Dedifferentiated amniotic fluid mesenchymal stem cell (primary cell): ENCODE results near the gene MAP2K4.

ENCODE experiments used
- DNase-seq: peaks from one replicate; pipeline ENCODE4 v3.0.0-alpha.2; 2016; ENCODE audit errors: extremely low spot score

MAP2K4 gene

GRCh38 chr17:12037970-12038369 lies 17.3 kb downstream of the MAP2K4 start:
- DNase-seq = no peak

- no peak for DNase-seq
These were observed 19.8 kb downstream of the MAP2K4 start for GRCh38 chr17:12040478-12040877.

DNA sequence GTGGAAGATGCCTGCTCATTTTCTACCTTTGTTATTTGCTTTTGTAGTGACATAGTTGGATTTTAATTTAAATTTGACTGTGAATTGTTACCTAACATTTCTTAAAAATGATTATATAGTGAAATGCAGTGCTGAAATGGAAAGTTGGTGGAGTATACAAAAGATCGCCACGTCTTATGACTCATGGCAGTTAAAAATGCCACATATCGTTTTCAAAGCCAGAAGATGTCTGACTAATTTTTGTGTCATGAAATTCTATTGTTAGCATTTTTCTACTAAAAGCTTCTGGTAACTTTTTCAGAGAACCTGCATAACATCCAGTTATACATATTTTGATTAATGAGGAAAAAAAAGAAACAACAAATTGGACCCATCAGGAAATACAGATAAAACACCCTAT lies 20.6 kb downstream of the MAP2K4 start:
- peak; percentile 72 for DNase-seq

DNA sequence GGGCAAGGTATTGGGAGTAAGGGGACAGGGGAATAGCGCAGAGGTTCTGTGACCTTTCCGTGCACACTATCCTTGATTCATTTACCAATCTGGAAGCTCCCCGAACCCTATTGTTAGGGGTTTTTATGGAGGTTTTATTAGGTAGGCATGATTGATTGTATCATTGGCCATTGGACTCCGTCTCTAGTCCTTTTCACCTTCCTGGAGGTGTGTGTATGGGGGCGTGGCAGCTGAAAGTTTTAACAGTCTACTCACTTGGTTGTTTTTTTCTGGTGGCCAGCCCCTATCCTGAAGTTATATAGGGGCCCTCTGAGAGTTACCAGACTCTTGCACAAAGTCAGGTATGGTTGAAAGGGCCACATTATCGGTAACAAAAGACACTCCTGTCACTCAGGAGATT lies 23.0 kb downstream of the MAP2K4 start:
- no peak for DNase-seq

DNA sequence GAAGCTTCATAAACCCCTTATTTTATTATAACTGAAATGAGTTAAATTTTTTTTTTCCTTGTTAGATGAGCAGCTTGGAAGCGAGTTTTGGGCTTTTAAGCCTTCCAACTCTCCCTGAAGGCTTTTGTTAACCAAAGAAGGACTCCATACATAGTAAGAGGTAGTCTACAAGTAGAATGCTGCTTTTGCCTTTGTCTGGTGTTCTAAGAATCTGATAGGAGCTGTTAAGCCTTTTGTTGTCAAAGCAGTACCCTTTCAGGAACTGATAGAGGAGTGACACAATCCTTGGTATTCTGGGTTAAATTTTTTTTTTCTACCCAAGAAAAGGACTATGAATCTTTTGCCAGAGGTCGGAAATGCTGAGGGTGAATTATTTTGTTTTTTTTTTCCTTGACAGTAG lies 26.1 kb downstream of the MAP2K4 start:
- no peak for DNase-seq

DNA sequence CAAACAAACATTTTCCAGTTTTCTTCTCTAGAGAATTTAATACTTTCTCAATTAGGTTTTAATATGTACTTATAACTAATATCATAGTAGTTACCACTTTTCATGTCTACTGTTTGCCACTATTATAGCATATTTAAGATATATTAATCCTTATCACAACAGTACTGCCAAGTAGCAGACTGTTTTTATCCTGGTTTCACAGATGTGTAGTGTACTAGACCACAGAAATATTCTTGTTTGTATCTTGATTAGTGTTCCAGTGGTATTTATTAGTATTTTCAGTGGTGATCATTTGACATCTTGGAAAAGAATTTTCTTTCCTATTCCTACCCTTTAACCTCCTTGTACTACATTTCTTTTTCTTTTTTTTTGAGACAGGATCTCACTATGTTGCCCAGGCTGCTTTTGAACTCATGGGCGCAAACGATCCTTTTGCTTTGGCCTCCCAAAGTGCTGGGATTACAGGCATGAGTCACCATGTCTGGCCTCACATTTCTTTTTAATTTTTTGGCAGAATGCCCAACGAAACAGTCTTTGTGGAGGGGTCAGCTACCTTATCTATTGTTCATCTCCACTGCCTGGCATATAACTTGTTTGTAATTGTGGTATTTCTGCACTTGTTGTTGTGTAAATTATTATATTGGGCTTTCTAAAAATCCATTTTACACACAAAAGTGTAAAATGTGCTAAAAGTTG lies 27.2 kb downstream of the MAP2K4 start:
- no peak for DNase-seq

- DNase-seq = no peak
These were observed 28.3 kb downstream of the MAP2K4 start for GRCh38 chr17:12048843-12049473.

- no peak for DNase-seq
These were observed 30.1 kb downstream of the MAP2K4 start for GRCh38 chr17:12050646-12051225.

- DNase-seq = no peak
These were observed 32.9 kb downstream of the MAP2K4 start for GRCh38 chr17:12053552-12053951.

- no peak for DNase-seq
These were observed 35.2 kb downstream of the MAP2K4 start for GRCh38 chr17:12055889-12056288.

DNA sequence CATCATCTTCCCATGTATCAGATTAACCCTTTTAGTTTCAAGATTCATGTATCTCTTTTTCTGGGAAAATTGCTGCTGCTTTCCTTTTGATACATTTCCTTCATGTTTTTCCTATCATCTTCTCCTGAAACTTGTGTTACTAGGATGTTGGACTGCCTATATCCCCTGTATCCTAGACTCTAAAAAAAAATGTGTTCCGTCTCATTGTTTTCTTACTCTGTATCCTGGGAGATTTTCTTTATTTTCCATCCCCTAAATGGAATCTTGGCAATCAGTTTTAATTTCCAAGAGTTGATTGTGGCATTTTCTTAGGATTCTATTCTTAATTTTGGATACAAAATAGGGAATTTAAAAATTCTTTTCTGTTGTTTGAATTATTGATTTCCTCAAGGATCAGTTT lies 36.8 kb downstream of the MAP2K4 start:
- DNase-seq = no peak

- DNase-seq = no peak
These were observed 37.9 kb downstream of the MAP2K4 start for GRCh38 chr17:12058535-12058934.

DNA sequence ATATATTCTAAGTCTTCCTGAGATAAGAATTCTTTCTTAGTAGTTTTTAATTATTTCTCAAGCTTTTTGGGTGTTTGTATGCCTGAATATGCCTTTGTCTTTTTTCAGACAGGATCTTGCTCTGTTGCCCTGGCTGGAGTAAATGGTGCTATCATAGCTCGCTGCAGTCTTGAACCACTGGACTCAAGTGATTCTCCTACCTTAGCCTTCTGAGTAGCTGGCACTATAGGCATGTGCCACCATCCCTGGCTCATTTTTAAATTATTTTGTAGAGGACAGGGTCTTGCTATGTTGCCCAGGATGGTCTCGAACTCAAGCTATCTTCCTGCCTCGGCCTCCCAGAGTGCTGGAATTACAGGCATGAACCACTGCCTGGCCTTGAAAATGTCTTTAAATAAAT lies 41.6 kb downstream of the MAP2K4 start:
- DNase-seq = no peak

DNA sequence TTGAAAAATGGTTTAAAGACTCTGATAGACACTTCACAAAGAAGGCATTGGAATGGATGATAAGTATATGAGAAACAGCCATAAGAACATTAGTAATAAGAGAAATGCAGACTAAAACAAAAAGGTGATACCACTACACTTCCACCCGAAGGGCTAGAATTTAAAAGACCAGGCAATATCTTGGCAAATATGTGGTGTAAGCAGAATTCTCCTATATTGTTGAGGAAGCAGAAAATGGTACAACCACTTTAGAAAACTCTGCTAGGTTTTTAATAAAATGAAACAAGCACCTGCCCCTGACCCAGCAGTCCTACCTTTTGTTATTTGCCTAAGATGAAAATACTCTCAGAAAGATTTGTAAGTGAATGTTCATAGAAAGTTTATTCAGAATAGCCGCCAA lies 43.7 kb downstream of the MAP2K4 start:
- no peak for DNase-seq

DNA sequence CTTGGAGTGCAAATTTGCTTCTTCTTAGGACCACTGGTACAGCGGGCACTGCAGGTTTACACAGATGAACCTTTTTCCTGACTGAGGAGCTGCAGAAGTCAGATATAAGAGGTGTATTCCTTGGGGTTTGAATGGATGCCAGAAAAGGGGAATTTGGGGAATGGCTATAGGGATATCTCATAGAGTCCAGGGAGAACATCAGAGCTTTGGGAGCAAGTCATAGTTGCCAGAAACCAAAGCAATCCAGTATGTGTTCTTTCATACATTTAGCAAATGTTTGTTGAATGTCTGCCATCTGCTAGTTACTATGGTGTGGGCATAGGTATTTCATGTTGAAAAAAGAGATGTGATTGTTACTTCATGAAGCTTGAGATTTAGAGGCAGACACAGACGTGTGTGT lies 46.8 kb downstream of the MAP2K4 start:
- DNase-seq = no peak

DNA sequence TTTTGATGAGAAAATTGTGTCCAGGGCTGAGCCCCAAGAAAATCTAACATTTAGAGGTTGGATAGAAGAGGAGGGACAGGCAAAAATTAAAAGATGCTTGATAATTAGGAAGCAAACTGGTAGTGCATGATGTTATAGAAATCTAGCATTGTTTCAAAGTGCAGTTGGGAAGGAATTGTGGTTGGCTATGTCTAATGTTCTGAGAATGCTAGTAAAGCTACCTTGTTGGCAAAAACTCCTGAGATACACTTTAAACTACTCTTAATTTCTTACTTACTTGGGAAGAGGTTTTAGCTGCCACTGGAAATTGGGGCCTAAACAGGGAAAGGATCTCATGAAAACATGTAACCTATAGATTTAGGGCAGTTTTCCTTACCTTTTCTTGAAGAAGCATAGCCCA lies 48.3 kb downstream of the MAP2K4 start:
- no peak for DNase-seq

DNA sequence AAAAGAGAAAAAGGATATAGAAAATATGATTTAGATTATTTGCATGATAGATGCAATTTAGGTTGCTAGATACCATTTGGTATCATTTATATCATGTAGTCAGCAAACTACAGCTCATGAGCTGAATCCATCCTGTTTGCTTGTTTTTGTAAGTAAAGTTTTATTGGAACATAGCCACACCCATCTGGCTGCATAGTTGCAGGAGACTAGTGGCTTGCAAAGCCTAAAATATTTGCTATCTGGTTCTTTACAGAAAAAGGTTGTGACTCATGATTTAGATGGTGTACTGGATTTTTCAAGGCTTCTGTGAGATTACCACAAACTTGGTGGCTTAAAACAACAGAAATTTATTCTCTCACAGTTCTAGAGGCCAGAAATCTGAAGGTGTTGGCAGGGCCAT lies 49.9 kb downstream of the MAP2K4 start:
- DNase-seq = peak; percentile 28

DNA sequence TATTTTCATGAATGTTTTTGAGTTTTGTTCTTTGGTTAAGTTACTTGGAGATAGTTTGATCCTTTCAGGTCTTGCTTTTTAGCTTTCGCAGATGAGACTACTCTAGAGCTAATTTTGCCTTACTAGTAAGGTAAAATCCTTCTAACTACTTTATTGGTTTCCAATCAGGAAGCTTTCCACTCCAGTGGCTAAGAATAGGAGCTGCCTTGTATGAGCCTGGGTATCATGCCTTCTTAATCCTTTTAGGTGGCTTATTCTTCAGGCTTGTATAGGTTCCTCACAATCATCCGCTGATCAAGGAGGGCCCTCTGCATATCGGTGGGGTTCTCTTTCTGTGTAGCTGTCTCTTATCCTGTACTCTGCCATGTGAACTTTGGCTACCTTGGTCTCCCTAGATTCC lies 53.7 kb downstream of the MAP2K4 start:
- DNase-seq = no peak

DNA sequence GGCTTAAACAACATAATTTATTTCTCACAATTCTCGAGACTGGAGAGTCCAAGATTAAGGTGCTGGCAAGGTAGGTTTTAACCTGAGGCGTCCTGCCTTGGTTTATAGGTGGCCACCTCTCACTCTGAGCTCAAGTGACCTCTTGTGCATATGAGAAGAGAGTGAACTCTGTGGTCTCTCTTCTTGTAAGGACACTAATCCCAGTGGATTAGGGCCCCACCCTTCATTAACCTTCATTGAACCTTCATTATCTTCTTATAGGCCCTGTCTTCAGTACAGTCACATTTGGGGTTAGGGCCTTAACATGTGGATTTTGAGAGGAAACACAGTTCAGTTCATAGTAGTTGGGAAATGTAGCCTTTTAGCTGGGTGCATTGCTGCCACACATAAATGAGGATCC lies 57.1 kb downstream of the MAP2K4 start:
- DNase-seq = no peak

- peak; percentile 68 for DNase-seq
These were observed 58.1 kb downstream of the MAP2K4 start for GRCh38 chr17:12078791-12079190.

- DNase-seq = no peak
These were observed 61.0 kb downstream of the MAP2K4 start for GRCh38 chr17:12081720-12082119.

GRCh38 chr17:12085076-12085949 lies 64.6 kb downstream of the MAP2K4 start:
- no peak for DNase-seq
